ENCODE measurements around the gene CDK7. TPM values are rescaled to one million over a fixed set of nuclear protein-coding genes. Genes with fewer than 3 reads are reported as not detected.

The CDK7 gene
- total RNA-seq, 1 experiment from 2014 or later, result 47.1 TPM

DNA sequence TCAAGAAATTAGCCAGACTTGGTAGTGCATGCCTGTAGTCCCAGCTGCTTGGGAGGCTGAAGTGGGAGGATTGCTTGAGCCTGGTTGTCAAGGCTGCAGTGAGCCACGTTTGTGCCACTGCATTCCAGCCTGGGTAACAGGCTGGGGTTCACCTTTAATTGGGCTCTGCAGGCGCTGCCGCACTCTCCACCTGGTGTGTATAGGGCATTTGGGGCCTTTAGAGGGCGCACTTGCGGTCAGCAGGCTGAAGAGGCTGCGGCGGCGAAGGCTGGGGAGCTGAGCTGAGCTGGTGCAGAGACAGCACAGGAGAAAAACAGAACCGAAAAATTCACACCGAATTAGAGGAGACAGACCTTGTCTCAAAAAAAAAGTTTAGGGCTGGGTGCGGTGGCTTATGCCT, 31.2 kb downstream of the CDK7 start:
- Histone ChIP-seq H3K27me3 (ENCODE audit: low read length) (no peaks in the 10 kb centered on the region), H3K79me2 (ENCODE audit: low read length) (no peaks in the 10 kb centered on the region)
- DNase-seq, result peak; percentile 59

DNA sequence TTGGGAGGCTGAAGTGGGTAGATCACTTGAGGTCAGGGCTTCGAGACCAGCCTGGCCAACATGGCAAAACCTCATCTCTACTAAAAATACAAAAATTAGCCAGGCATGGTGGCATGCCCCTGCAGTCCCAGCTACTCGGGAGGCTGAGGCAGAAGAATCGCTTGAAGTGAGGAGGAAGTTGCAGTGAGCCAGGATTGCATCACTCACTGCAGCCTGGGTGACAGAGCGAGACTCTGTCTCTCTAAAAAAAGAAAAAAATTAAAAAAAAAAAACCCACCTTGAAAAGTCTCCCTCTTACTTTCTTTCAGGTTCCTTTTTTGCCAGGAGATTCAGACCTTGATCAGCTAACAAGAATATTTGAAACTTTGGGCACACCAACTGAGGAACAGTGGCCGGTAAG, 34.2 kb downstream of the CDK7 start:
- Histone ChIP-seq H3K9ac (ENCODE audit: low read length) (no peak overlapping the region), H3K4me2 (ENCODE audit: low read depth, low read length, poor library complexity, severe bottlenecking) (no peak overlapping the region), H2AFZ (ENCODE audit: low read length) (no peak overlapping the region), H3K27ac (ENCODE audit: low read length) (peak overlapping the region; percentile 67), H3K4me3 (ENCODE audit: low read length) (no peak overlapping the region), H3K36me3 (ENCODE audit: insufficient read depth, low read length) (peaks cover 33% of the 10 kb centered on the region), H3K4me1 (ENCODE audit: low read length) (peaks cover 17% of the 10 kb centered on the region), H3K79me2 (ENCODE audit: low read length) (no peaks in the 10 kb centered on the region), H3K27me3 (ENCODE audit: low read length) (no peaks in the 10 kb centered on the region), H3K9me2 (replicated peaks; ENCODE audit: insufficient read depth, low read length) (no peaks in the 10 kb centered on the region), H4K20me1 (ENCODE audit: insufficient read depth, low read depth, low read length) (no peaks in the 10 kb centered on the region), H3K9me3 (ENCODE audit: low read length) (no peaks in the 10 kb centered on the region)
- DNase-seq, result peak; percentile 65

More for the DNA sequence above, 31.2 kb downstream of the CDK7 start:
- Histone ChIP-seq H4K20me1 (ENCODE audit: insufficient read depth, low read depth, low read length) (no peaks in the 10 kb centered on the region), H3K9ac (ENCODE audit: low read length) (no peak overlapping the region), H3K9me3 (ENCODE audit: low read length) (no peaks in the 10 kb centered on the region), H3K4me1 (ENCODE audit: low read length) (peaks cover 7% of the 10 kb centered on the region), H3K27ac (ENCODE audit: low read length) (no peak overlapping the region), H3K9me2 (replicated peaks; ENCODE audit: insufficient read depth, low read length) (no peaks in the 10 kb centered on the region), H3K4me3 (ENCODE audit: low read length) (no peak overlapping the region), H3K4me2 (ENCODE audit: low read depth, low read length, poor library complexity, severe bottlenecking) (no peak overlapping the region), H2AFZ (ENCODE audit: low read length) (no peak overlapping the region), H3K36me3 (ENCODE audit: insufficient read depth, low read length) (peaks cover 31% of the 10 kb centered on the region; the same call in 1 of the 2 replicates)

DNA sequence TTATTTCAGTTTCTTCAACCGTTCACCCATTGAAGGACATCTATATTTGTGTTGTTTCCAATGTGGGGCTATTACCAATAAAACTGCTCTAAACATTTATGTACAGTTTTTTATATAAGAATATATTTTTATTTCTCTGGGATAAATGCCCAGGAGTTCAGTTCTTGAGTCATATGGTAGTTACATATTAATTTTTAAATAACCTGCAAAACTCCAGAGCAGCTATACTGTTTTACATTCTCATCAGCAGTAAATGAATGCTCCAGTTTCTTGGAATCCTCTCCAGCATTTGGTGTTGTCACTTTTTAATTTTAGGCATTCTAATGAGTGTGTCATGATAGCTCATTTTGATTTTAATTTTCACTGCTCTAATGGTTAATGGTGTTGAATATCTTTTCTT, 36.2 kb downstream of the CDK7 start:
- H3K4me1 ChIP-seq (ENCODE audit: low read length), result peaks cover 21% of the 10 kb centered on the region
- peaks cover 2% of the 10 kb centered on the region; the same call in 1 of the 2 replicates for H3K79me2 ChIP-seq (ENCODE audit: low read length)
- no peaks in the 10 kb centered on the region for H3K27me3 ChIP-seq (ENCODE audit: low read length)
- H3K4me3 ChIP-seq (ENCODE audit: low read length), result no peak overlapping the region
- H3K9ac ChIP-seq (ENCODE audit: low read length), result no peak overlapping the region
- no peak overlapping the region for H3K27ac ChIP-seq (ENCODE audit: low read length)
- no peak overlapping the region for H3K4me2 ChIP-seq (ENCODE audit: low read depth, low read length, poor library complexity, severe bottlenecking)
- H4K20me1 ChIP-seq (ENCODE audit: insufficient read depth, low read depth, low read length), result no peaks in the 10 kb centered on the region
- H3K9me3 ChIP-seq (ENCODE audit: low read length), result no peaks in the 10 kb centered on the region
- no peak for DNase-seq
- no peaks in the 10 kb centered on the region for H3K9me2 ChIP-seq (replicated peaks; ENCODE audit: insufficient read depth, low read length)
- H2AFZ ChIP-seq (ENCODE audit: low read length), result no peak overlapping the region
- peaks cover 42% of the 10 kb centered on the region for H3K36me3 ChIP-seq (ENCODE audit: insufficient read depth, low read length)

DNA sequence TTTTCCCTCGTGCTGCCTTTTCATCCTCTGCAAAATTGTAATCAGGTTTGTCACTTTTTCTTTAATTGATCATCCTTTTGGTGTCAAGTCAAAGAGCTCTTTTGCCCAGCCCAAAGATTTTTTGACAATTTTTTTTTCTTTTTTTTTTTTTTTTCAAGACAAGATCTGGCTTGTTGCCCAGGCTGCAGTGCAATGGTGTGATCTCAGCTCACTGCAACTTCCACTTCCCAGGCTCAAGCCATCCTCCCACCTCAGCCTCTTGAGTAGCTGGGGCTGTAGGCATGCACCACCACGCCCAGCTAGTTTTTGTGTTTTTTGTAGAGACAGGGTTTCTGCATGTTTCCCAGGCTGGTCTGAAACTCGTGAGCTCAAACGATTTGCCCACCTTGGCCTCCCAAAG, 36.7 kb downstream of the CDK7 start:
- Histone ChIP-seq H3K79me2 (ENCODE audit: low read length) (peaks cover 2% of the 10 kb centered on the region; the same call in 1 of the 2 replicates), H3K4me1 (ENCODE audit: low read length) (peaks cover 21% of the 10 kb centered on the region), H3K4me3 (ENCODE audit: low read length) (no peak overlapping the region), H3K36me3 (ENCODE audit: insufficient read depth, low read length) (peaks cover 42% of the 10 kb centered on the region), H2AFZ (ENCODE audit: low read length) (no peak overlapping the region), H3K27ac (ENCODE audit: low read length) (no peak overlapping the region), H3K9me2 (replicated peaks; ENCODE audit: insufficient read depth, low read length) (no peaks in the 10 kb centered on the region), H4K20me1 (ENCODE audit: insufficient read depth, low read depth, low read length) (no peaks in the 10 kb centered on the region), H3K9me3 (ENCODE audit: low read length) (no peaks in the 10 kb centered on the region), H3K4me2 (ENCODE audit: low read depth, low read length, poor library complexity, severe bottlenecking) (no peak overlapping the region), H3K9ac (ENCODE audit: low read length) (no peak overlapping the region), H3K27me3 (ENCODE audit: low read length) (no peaks in the 10 kb centered on the region)
- peak; percentile 42 for DNase-seq

DNA sequence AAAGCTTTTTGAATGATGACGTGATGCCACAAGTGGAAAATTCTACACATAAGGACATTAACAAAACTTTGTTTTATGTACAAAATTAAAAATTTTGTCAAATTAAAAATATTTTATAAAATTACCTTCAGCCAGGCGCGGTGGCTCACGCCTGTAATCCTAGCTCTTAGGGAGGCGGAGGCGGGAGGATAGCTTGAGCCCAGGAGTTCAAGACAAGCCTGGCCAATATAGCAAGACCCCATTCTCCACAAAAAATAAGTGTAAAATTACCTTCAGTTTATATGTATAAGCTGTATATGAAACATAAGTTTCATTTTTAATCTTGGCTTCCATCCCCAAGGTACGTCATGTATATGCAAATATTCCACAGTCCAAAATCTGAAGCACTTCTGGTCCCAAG, 40.9 kb downstream of the CDK7 start:
- Histone ChIP-seq H2AFZ (ENCODE audit: low read length) (no peak overlapping the region), H3K36me3 (ENCODE audit: insufficient read depth, low read length) (peaks cover 41% of the 10 kb centered on the region)
- DNase-seq, result peak; percentile 10

DNA sequence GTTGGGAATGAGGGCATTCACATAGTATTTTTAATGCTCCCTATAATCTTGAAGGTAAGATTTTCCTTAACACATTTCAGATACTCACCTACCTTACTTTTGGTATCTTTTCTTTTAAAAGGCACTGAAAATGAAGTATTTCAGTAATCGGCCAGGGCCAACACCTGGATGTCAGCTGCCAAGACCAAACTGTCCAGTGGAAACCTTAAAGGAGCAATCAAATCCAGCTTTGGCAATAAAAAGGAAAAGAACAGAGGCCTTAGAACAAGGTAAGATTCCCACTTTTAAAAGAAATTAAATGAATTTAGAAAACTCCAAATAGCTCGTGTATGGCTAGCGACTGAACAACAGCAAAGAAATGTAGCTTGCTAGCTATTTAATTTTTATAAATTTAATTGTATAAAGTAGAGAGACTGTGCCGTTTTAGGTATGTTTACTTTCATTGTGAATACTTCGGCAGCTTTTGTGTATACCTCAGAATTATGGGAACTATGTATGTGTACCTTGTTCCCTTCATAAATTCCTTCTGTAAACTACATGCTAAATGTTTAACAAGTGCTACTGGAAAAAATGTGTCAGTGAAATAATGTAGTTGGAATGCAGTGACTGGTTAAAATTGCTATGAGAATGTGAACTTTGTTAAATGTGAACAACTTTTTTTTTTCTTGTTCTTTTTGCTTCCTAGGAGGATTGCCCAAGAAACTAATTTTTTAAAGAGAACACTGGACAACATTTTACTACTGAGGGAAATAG, 41.9 kb downstream of the CDK7 start:
- Histone ChIP-seq H3K9ac (ENCODE audit: low read length) (no peak overlapping the region), H3K36me3 (ENCODE audit: insufficient read depth, low read length) (peaks cover 45% of the 10 kb centered on the region)

More for the DNA sequence above, 40.9 kb downstream of the CDK7 start:
- Histone ChIP-seq H3K4me2 (ENCODE audit: low read depth, low read length, poor library complexity, severe bottlenecking) (no peak overlapping the region), H3K9me2 (replicated peaks; ENCODE audit: insufficient read depth, low read length) (no peaks in the 10 kb centered on the region), H3K4me1 (ENCODE audit: low read length) (peaks cover 14% of the 10 kb centered on the region), H3K4me3 (ENCODE audit: low read length) (no peak overlapping the region), H3K27ac (ENCODE audit: low read length) (no peak overlapping the region), H3K27me3 (ENCODE audit: low read length) (no peaks in the 10 kb centered on the region), H3K79me2 (ENCODE audit: low read length) (peaks cover 2% of the 10 kb centered on the region; the same call in 1 of the 2 replicates), H3K9me3 (ENCODE audit: low read length) (no peaks in the 10 kb centered on the region), H3K9ac (ENCODE audit: low read length) (no peak overlapping the region), H4K20me1 (ENCODE audit: insufficient read depth, low read depth, low read length) (no peaks in the 10 kb centered on the region)

DNA sequence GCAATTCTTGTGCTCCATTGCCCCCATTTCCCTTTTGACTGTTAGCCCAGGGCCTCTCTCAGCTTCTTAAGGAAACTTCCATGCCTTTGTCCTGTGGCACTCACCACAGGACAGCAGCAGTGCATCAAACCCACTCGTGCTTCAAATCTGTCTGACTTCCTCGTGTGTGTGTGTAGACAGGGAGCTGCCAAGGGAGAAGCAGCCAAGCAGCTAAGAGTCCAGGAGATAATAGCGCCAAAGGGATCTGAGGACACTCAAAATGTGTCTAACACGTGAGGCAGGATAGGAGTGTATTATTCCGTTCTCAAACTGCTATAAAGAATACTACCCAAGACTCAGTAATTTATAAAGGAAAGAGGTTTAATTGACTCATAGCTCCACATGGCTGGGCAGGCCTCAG, 44.8 kb downstream of the CDK7 start:
- no peak overlapping the region for H3K4me3 ChIP-seq (ENCODE audit: low read length)
- H3K36me3 ChIP-seq (ENCODE audit: insufficient read depth, low read length), result peaks cover 23% of the 10 kb centered on the region
- no peaks in the 10 kb centered on the region for H3K27me3 ChIP-seq (ENCODE audit: low read length)
- H3K9me2 ChIP-seq (replicated peaks; ENCODE audit: insufficient read depth, low read length), result no peaks in the 10 kb centered on the region
- H4K20me1 ChIP-seq (ENCODE audit: insufficient read depth, low read depth, low read length), result no peaks in the 10 kb centered on the region
- DNase-seq, result peak; percentile 16
- no peak overlapping the region for H3K27ac ChIP-seq (ENCODE audit: low read length)
- no peak overlapping the region for H2AFZ ChIP-seq (ENCODE audit: low read length)
- H3K4me1 ChIP-seq (ENCODE audit: low read length), result no peaks in the 10 kb centered on the region
- H3K4me2 ChIP-seq (ENCODE audit: low read depth, low read length, poor library complexity, severe bottlenecking), result no peak overlapping the region
- no peak overlapping the region for H3K9ac ChIP-seq (ENCODE audit: low read length)
- no peaks in the 10 kb centered on the region for H3K79me2 ChIP-seq (ENCODE audit: low read length)
- no peaks in the 10 kb centered on the region for H3K9me3 ChIP-seq (ENCODE audit: low read length)

More for the DNA sequence above, 41.9 kb downstream of the CDK7 start:
- H3K27ac ChIP-seq (ENCODE audit: low read length), result no peak overlapping the region
- DNase-seq, result peak; percentile 23
- no peak overlapping the region for H3K4me2 ChIP-seq (ENCODE audit: low read depth, low read length, poor library complexity, severe bottlenecking)
- H2AFZ ChIP-seq (ENCODE audit: low read length), result no peak overlapping the region
- no peaks in the 10 kb centered on the region for H3K9me2 ChIP-seq (replicated peaks; ENCODE audit: insufficient read depth, low read length)
- peaks cover 14% of the 10 kb centered on the region for H3K4me1 ChIP-seq (ENCODE audit: low read length)
- no peak overlapping the region for H3K4me3 ChIP-seq (ENCODE audit: low read length)
- H3K79me2 ChIP-seq (ENCODE audit: low read length), result peaks cover 2% of the 10 kb centered on the region; the same call in 1 of the 2 replicates
- H3K9me3 ChIP-seq (ENCODE audit: low read length), result no peaks in the 10 kb centered on the region
- H4K20me1 ChIP-seq (ENCODE audit: insufficient read depth, low read depth, low read length), result no peaks in the 10 kb centered on the region
- no peaks in the 10 kb centered on the region for H3K27me3 ChIP-seq (ENCODE audit: low read length)

DNA sequence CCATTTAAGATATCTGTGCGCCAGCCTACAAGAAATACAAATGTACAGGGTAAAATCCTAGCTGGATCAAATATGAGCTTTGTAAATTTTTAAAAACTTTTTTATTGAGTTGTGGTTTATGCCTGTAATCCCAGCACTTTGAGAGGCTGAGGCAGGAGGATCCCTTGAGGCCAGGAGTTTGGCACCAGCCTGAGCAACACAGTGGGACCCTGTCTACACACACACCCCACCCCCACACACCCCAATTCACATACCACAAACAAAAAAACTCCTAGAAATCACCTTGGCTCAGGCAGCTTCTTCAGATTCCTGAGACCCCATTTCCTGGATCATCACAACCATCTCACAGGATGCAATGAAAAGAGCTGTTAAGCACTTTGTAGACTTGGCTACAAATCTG, 46.4 kb downstream of the CDK7 start:
- Histone ChIP-seq H3K4me2 (ENCODE audit: low read depth, low read length, poor library complexity, severe bottlenecking) (no peak overlapping the region), H3K9me2 (replicated peaks; ENCODE audit: insufficient read depth, low read length) (no peaks in the 10 kb centered on the region), H3K9ac (ENCODE audit: low read length) (no peak overlapping the region), H3K79me2 (ENCODE audit: low read length) (no peaks in the 10 kb centered on the region), H3K9me3 (ENCODE audit: low read length) (no peaks in the 10 kb centered on the region), H3K27ac (ENCODE audit: low read length) (no peak overlapping the region), H3K36me3 (ENCODE audit: insufficient read depth, low read length) (peaks cover 18% of the 10 kb centered on the region), H3K4me1 (ENCODE audit: low read length) (no peaks in the 10 kb centered on the region), H3K27me3 (ENCODE audit: low read length) (no peaks in the 10 kb centered on the region), H2AFZ (ENCODE audit: low read length) (no peak overlapping the region), H3K4me3 (ENCODE audit: low read length) (no peak overlapping the region), H4K20me1 (ENCODE audit: insufficient read depth, low read depth, low read length) (no peaks in the 10 kb centered on the region)
- DNase-seq, result no peak
